ENCODE measurements around the gene FRMD8.

DNA sequence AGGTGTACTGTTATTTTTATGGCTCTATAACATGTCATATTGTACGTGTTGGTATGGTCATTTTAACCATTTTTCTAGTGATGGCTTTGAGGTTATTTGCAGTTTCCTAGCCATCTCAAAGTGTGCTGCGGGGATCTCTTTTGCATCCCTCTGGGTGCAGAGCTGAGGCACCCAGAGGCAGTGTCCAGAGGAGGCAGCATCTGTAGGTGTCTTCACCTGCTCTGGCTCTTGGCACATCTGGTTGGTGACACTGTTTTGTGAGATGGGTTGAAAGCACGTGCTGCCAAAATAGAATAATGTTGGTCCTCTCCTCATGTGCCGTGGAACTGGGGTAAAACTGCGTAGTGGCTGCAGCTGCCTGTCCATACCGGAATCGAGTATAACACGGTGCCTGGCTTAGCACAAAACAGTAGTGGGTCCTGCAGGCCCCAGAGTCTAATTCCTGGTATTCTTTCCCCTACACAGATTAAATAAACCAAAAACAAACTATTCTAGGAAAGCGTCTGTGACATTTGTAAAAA lies 49.0 kb downstream of the FRMD8 start:
- TF ChIP-seq POLR2A (IDR thresholded peaks at IDR 0.05; ENCODE audit: extremely low read depth, insufficient read length) (no peak), CTCF (IDR thresholded peaks at IDR 0.05; ENCODE audit: low read depth, low read length) (no peak), MYC (IDR thresholded peaks at IDR 0.05; ENCODE audit: low read depth, low read length) (no peak)
- TF ChIP-seq, protein P1, sequence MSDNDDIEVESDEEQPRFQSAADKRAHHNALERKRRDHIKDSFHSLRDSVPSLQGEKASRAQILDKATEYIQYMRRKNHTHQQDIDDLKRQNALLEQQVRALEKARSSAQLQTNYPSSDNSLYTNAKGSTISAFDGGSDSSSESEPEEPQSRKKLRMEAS (IDR thresholded peaks at IDR 0.05; ENCODE audit: low read depth, low read length), result no peak
